ENCODE measurements around the gene TMEM129.

DNA sequence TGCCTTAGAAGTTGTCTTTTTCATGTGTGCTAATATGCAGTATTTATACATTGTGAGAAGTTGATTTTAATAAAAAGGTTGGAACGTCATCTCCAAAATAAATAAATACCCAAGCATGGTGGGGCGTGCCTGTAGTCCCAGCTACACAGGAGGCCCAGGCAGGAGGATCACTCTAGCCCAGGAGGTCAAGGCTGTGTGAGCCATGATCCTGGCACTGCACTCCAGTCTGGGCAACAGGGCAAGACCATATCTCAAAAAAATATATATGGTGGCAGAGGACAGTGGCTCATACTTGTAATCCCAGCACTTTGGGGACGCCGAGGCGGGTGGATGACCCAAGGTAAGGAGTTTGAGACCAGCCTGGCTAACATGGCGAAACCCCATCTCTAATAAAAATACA, 15.4 kb downstream of the TMEM129 start:
- TF ChIP-seq, protein P1, sequence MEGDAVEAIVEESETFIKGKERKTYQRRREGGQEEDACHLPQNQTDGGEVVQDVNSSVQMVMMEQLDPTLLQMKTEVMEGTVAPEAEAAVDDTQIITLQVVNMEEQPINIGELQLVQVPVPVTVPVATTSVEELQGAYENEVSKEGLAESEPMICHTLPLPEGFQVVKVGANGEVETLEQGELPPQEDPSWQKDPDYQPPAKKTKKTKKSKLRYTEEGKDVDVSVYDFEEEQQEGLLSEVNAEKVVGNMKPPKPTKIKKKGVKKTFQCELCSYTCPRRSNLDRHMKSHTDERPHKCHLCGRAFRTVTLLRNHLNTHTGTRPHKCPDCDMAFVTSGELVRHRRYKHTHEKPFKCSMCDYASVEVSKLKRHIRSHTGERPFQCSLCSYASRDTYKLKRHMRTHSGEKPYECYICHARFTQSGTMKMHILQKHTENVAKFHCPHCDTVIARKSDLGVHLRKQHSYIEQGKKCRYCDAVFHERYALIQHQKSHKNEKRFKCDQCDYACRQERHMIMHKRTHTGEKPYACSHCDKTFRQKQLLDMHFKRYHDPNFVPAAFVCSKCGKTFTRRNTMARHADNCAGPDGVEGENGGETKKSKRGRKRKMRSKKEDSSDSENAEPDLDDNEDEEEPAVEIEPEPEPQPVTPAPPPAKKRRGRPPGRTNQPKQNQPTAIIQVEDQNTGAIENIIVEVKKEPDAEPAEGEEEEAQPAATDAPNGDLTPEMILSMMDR (IDR thresholded peaks at IDR 0.05), result no peak
- no peak for TF ChIP-seq POLR2A (IDR thresholded peaks at IDR 0.05)
